NCI-H1105 (cell line): Measurements from ENCODE around the gene CCT5.
"Not testable (repeated sequence)": the region's sequence is repeated elsewhere in the genome, so short reads cannot be mapped to it uniquely, and the experiment has no call there.

Source experiments
- DNase-seq: peaks from one replicate; lab custom pipeline; 2025; lab: John Stamatoyannopoulos, UW

CCT5 gene

DNA sequence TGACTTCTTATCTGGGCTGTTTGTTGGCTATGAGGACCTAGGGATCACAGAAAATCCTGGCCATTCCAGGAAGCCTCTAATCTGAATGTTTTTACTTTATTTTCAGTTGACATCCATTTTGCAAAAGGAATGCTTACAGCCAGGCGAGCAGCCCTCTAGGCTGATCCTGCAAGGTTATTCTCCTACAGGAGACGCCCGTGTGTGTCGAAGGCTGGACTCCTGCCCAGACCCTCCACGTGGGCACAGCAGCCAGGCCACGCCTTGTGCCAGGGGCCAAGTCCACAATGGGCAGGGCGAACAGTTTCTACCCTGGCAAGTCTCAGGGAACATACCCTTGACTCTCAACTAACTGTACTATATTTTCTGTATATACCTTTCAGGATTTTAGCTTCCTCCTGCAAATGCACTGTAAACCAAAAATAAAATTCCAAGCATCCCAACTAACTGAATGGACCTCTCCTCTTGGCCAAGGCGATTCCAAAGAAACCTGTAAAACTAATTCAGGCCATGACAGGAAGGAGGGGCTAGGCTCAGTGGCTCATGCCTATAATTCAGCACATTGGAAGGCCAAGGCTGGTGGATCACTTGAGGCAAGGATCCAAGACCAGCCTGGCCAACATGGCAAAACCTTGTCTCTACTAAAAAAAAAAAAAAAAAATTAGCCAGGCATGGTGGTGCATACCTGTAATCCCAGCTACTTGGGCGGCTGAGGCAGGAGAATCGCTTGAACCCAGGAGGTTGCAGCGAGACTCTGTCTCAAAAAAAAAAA, 51.9 kb downstream of the CCT5 start:
- DNase-seq: peak; percentile 58

- no peak for DNase-seq
These were observed 53.1 kb downstream of the CCT5 start for GRCh38 chr5:10303201-10303600.

DNA sequence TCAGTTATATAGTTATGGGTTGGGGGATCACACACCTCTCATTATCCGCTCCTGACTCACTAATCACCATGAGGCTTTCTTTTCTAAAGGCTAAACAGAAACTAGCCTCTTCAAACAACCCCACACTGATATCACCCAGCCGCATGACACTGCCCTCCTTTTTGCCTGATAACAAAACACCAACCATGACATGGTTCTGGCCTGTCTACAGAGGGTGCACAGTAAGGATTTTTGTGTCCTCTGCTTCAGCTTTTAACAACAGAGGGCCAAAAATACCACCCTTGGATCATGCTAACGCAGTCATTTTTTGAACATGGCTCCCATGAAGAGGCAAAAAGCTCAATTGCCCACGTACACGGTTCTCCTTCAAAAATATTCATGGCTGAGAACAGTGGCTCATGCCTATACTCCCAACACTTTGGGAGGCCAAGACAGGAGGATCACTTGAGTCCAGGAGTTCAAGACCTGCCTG, 53.7 kb downstream of the CCT5 start:
- no peak for DNase-seq

GRCh38 chr5:10304932-10305331, 54.9 kb downstream of the CCT5 start:
- DNase-seq: no peak

GRCh38 chr5:10306114-10306513, 56.0 kb downstream of the CCT5 start:
- DNase-seq: no peak

- DNase-seq: no peak
These were observed 56.7 kb downstream of the CCT5 start for GRCh38 chr5:10306806-10307205.

GRCh38 chr5:10307206-10308148, 57.4 kb downstream of the CCT5 start, which contains the start of gene CMBL:
Gene CMBL (minus strand): TSS chr5:10307902. CDS start chr5:10290762, 17,140 bp downstream.
- DNase-seq: peak; percentile 74

- DNase-seq: no peak
These were observed 58.8 kb downstream of the CCT5 start for GRCh38 chr5:10308844-10309243.

DNA sequence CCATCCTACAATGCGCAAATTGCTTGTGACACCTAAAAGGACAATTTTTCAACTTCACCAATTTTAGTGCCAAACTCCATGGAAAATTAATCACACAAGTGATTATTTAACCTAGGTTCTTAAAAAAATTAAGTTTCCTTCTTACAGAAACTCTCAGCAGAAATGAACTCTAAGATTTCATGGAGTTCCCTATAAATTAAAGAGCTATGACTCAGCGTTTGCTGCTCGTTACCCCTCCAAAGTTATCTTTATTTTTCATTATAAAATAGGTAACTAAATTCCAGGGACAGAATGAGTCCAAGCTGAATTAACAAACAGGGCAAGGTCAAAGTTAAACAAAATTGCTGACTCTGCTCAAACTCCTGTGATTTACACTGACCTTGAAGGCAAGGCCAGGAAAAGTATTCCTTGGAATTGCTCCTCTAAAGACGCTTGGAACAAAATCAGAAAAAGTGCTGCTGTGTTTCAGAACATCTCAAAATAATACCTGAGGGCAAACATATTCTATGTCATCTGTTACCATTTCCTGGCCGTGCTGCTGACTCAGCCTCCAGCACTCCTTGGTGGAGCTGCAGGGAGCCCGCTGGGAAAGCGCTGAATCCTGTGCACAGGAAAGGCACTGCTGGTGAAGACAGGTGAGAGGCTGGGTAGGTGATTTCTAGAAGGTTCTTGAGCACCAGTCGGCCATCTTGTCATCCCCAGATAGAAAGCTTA, 60.1 kb downstream of the CCT5 start:
- no peak for DNase-seq

- DNase-seq: not testable (repeated sequence)
These were observed 60.9 kb downstream of the CCT5 start for GRCh38 chr5:10310835-10311570.

DNA sequence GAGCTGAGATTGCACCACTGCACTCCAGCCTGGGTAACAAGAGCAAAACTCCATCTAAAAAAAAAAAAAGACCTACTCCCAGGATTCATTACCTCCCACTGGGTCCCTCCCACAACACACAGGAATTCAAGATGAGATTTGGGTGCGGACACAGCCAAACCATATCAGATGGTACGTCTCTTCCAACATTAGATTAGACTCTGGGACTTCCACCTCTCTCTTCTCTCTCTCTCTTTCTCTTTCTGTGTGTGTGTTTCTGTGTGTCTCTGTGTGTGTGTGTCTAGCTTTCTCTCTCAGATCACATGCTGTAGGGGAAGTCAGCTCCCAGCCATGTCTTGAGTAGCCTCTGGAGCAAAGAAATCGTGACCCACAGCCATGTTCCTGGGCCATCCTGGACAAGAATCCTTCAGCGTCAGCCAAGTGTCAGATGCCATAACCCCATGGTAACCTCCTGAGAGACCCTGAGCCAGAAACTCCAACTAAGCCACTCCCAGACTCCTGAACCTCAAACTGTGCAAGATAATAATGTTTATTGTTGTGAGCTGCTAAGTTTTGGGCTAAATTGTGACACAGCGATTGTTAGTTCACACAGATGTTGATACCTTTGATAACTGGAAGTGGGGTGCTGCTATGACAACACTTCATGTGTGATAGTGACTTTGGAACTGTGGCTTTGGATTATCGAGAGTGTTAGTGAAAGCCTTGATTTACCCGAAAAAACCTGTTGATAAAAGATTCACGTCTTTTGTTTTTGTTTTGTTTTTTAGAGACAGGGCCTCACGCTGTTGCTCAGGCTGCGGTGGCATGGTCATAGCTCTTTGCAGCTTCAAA, 61.7 kb downstream of the CCT5 start:
- DNase-seq: no peak

GRCh38 chr5:10315201-10315600, 65.1 kb downstream of the CCT5 start:
- no peak for DNase-seq
